ENCODE results near the gene MYO18A. TPM values are rescaled to one million over a fixed set of nuclear protein-coding genes. Genes with fewer than 3 reads are reported as not detected.
A peak's percentile ranks its signal among the peaks of the same experiment; 100 is the strongest.

MYO18A gene
- total RNA-seq, 1 experiment from 2014 or later = 63.3 TPM

- no peak for DNase-seq (ENCODE audit: low read depth)
Measured at GRCh38 chr17:29165800-29166506, 14.2 kb downstream of the MYO18A start.

GRCh38 chr17:29165261-29165660 is 14.9 kb downstream of the MYO18A start:
- no peak for DNase-seq (ENCODE audit: low read depth)

DNA sequence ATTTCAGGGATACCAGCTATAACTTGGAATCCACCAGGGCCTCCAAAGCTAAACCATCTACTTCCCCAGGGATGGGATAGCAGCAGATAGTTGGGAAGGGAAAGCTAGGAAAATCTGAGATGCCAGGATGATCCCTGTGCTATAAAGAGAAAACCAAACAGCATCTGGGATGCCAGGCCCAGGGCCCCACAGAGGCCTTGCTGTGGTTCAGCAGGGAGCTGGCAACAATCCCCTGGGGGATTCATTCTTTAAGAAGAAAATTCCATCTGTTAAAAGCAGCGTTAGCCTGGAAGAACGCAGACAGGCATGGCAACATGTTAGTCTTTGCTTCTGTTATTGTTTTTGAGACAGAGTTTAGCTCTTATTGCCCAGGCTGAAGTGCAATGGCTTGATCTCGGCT is 16.6 kb downstream of the MYO18A start:
- no peak for DNase-seq (ENCODE audit: low read depth)

GRCh38 chr17:29162909-29163341 is 17.3 kb downstream of the MYO18A start:
- DNase-seq (ENCODE audit: low read depth) = peak; percentile 50

DNA sequence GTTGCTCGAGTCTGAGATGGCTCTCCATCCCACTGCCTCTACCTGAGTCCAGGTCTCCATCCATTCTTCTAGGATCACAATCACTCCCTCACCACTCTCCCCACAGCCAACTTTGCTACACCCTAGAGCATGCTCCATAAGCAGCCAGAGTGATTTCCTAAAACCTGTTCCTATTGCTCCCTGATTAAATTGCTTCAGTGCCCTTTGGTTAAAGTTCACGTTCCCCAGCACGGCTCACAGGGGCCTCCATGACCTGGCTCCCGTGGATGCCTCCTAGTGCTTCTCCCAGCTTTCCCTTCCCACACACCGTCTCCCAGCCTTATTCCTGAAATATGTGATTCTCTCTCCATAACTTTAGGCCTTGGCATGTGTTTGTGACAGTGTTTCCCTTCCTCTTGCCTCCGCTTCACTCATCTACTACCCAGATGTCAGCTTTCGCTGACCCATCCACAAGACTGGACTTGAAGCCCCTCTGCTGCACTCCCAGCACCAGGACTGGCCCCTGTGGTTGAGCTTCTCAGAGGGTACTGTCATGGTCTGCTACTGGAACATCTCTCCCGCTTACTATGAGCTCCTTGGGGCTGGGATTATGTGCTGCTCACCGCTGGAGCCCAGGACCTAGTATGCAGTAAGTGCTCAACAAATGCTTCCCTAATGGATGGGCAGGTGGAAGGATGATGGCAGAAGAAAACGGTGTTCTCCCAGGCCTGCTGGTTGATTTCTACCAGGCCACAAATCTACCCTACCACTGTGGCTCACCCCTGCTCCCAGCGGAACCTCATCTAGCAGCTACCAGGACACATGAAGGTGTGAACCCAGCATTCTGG is 17.9 kb downstream of the MYO18A start:
- DNase-seq (ENCODE audit: low read depth) = no peak

GRCh38 chr17:29160253-29160652 is 19.9 kb downstream of the MYO18A start:
- DNase-seq (ENCODE audit: low read depth) = no peak

DNA sequence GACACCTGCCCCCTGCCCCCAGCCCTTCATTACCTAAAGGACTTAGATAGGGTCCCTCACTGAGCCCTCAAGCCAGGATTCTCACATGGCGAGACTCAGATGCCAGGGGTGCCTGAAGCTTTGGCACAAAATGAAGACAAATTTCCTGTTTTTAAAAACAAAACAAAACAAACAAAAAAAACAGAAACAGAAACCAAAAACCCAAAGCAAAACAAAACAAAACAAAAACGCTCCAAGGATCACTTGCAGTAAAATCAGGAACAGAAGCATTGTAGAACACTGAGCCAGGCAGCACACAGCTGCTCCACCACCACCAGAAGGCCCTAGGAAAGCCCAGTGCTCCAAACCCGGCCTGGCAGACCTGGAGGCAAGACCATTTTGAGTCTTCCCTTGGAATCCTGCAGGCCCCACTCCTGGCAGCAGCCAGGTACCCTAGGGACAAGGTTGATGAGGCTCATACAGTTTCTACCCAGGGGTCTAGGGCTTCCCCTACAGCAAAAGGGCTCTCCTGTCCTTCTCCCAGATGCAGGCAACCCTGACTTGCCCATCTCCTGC is 20.8 kb downstream of the MYO18A start:
- DNase-seq (ENCODE audit: low read depth) = no peak

DNA sequence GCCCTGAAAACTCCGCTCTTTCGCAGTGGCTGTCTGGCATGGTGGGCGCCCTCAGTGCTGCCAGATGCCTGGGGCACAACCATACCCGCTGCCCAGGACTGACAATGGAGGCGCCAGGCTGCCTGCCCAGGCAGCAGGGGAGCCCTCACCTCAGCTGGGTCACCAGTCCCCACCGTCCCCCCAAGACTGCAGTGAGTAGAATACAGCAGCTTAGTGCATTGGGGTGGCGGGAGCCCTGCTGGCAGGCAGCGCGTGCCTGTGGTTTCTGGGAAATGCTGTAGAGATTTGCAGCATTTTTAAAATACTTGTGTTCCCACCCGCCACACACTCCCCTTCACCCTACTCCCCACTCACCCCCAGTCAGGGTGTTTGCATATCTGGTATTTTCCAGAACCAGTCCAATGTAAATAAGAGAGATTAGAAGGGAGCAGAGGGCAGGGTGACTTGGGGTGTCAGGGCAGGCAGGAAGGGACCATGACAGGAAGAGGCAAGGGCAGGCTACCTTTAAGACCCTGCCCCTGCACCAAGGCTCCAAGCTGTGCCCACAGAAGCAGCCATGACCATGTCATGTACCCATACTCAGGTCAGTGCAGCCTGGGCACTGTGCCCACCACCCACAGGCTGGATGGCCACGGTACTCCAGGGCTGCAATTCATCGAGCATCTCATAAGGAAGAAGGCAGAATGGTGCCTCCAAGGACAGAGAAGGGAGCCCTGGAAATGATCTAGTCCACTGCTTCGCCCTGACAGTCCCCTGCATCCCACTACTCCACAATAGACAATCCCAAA is 21.5 kb downstream of the MYO18A start:
- DNase-seq (ENCODE audit: low read depth) = peak; percentile 91

GRCh38 chr17:29158096-29158487 is 22.1 kb downstream of the MYO18A start:
- DNase-seq (ENCODE audit: low read depth) = no peak

- peak; percentile 48 for DNase-seq (ENCODE audit: low read depth)
Measured at GRCh38 chr17:29157310-29157709, 22.9 kb downstream of the MYO18A start.

DNA sequence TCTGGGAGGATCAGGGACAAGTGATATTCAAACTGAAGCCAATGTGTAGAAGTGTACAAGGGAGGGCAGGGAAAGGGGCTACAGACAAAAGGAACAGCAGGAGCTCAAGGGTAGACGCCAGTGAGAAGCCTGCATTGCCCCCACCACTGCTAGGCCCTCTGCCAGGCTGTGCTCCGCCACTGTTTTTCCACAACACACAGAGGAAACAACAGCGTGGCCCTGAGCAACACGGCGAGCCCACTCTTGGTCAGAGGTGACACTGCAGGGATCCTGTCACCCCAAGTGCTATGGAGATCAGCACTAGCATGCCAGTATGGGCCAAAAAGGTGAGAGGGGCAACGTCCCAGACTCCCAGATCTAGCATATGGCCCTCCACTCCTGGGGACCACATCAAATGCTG is 23.4 kb downstream of the MYO18A start:
- DNase-seq (ENCODE audit: low read depth) = no peak

DNA sequence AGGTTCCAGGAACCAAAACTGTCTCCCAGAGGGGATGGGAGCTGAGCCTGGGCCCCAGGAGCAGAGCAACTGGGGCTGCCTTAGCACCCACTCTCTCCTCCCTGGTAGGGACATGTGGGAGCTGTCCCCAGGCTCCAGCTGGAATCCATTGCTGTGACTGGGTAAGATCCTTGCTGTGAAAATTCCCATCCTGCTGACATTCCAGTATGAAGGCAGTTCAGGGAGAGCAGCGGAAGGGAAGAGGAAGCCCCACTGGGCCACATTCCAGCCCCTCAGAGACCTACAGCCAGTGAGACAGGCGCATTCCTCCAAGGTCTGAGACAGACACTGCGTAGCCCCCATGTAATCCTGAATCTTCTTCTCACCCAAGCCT is 24.2 kb downstream of the MYO18A start:
- peak; percentile 46 for DNase-seq (ENCODE audit: low read depth)

- peak; percentile 94 for DNase-seq (ENCODE audit: low read depth)
Measured at GRCh38 chr17:29155227-29155965, 24.8 kb downstream of the MYO18A start.

GRCh38 chr17:29154516-29155226 is 25.5 kb downstream of the MYO18A start:
- DNase-seq (ENCODE audit: low read depth) = peak; percentile 69

GRCh38 chr17:29151567-29151966 is 28.6 kb downstream of the MYO18A start:
- DNase-seq (ENCODE audit: low read depth) = peak; percentile 92

DNA sequence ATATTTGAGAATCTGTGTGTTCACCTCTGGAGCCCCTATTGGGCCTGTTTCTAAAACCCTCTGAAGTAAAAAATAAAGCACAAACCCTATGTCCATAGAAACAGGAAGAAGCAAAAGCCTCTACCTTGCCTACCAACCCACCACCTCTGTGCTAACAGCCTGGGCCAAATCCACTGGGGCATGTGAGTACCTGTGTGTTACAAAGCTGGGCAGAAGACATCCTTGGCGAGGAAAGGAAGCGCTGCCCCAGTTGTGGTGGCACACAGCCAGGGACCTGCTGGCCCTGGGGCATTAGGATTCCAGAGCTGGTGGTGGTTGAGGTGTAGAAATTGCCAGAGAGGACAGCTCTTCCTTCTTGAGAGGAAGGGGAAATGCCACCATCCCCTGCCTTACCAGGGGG is 30.0 kb downstream of the MYO18A start:
- peak; percentile 79 for DNase-seq (ENCODE audit: low read depth)

- DNase-seq (ENCODE audit: low read depth) = no peak
Measured at GRCh38 chr17:29149431-29150064, 30.6 kb downstream of the MYO18A start.

DNA sequence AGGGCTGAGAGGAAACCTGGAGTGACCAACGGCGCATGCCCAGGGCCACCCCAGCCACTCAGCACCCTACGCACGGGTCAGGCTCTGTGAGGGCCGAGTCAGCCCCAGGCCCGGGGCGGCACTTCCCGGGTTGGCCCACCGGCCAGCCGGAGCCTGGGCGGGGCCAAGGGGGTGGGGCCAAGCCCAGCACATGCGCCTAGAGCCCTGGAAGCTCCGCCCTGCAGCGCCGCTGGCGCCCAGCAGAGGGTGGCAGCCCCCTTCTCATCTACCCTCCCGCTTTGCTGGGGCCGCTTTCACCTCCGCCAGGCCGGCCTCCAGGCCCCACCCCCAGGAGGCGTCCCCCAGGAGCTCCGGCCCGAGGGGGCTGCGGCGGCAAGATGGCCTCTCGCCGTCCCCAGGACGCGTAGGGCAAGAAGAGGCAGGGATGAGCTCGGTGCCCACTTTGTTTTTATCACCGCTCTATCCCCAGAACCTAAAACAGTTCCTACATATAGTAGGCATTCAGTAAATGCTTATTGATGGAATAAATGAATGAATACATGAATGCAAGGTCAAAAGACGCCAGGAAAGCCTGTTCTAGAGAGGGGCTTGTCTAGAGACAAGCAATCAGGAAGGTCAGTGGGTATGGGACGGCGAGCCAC is 31.3 kb downstream of the MYO18A start:
- DNase-seq (ENCODE audit: low read depth) = peak; percentile 81

- DNase-seq (ENCODE audit: low read depth) = no peak
Measured at GRCh38 chr17:29148257-29148789, 31.9 kb downstream of the MYO18A start.

All from M059J (cell line).